Anterior cingulate cortex (tissue), 58 donors: ENCODE results near the gene MANEAL.
"Not testable (repeated sequence)": the region's sequence is repeated elsewhere in the genome, so short reads cannot be mapped to it uniquely, and the experiment has no call there.

Experiments
- DNase-seq, 58 donors: peaks; one replicate each; lab custom pipeline; 2025; lab: John Stamatoyannopoulos, UW

The MANEAL gene, protein sequence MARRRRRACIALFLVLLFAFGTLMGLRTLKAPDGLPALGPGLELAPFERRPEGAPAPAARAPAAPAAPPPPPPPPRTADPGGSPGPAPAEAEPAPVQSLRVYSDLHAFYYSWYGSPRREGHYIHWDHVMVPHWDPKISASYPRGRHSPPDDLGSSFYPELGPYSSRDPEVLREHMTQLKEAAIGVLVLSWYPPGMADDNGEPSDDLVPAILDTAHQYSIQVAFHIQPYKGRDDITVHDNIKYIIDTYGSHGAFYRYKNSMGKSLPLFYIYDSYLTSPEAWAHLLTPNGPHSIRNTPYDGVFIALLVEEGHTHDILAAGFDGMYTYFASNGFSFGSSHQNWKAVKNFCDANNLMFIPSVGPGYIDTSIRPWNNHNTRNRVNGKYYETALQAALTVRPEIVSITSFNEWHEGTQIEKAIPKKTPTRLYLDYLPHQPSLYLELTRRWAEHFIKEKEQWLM

DNA sequence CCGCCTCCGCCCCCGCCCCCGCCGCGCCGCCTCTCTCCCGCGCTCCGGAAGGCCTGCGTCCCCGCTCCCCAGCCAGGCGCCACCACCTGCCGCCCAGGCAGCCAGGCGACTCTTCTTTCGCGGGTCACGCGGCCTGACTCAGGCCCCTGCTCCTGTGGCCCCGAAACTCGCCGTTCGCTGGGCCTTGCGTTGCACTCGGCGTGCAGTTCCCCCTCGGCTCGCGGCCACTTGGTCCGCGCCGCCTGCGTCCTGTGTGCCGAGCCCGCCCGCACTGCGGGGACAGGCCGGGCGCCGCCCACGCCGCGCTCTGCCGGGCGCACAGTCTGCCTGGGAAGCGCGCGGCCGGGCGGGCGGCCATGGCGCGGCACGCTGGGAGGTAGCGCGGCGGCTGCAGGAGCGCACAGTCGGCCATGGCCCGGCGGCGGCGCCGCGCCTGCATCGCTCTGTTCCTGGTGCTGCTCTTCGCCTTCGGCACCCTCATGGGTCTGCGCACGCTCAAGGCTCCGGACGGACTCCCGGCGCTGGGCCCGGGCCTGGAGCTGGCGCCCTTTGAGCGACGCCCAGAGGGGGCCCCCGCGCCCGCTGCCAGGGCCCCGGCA is at the start of gene MANEAL:
Gene MANEAL (plus strand): TSS at position 75 of the 599 bp plus-strand sequence. CDS start 336 bp downstream, at position 411.
- peak in 35 of 58 donors; percentile 7 to 62 (median 31) for DNase-seq

DNA sequence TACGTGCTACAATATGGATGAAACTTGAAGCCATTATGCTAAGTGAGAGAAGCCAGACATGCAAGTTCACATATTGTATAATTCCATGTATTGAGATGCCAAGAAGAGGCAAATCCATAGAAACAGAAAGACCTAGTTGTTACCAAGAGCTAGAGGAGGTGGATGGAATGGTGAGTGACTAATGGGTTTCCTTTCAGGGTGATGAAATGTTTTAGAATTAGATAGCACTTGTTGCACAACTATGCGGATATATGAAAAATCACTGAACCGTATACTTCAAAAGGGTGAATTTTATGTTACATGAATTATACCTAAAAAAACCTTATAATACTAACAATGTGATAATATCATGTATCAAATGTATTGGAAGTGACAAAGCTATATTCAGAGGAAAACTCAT is 46.8 kb upstream of the MANEAL start:
- no peak for DNase-seq

GRCh38 chr1:37748565-37748964 is 45.1 kb upstream of the MANEAL start:
- DNase-seq: no peak

DNA sequence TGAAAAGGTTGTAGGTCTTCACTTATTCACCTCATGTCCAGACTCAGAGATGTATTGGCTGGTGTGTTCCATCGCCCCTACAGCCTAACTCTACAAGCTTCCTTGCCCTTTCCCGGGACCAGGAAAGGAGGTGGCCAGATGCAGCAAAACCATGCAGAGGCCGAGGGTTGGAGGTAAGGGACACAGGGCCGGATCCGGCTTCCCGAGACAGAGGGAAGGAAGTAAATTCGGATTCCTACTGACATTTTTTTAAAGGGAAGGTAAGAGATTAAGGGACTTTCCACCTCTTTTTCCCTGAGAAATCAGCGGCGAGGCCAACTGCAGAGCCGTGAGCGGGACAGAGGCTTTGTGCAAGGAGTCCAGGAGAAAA is 41.4 kb upstream of the MANEAL start:
- no peak for DNase-seq

- peak in 12 of 58 donors; percentile 11 to 43 (median 24) for DNase-seq
Observed at GRCh38 chr1:37752583-37753471, 40.8 kb upstream of the MANEAL start.

DNA sequence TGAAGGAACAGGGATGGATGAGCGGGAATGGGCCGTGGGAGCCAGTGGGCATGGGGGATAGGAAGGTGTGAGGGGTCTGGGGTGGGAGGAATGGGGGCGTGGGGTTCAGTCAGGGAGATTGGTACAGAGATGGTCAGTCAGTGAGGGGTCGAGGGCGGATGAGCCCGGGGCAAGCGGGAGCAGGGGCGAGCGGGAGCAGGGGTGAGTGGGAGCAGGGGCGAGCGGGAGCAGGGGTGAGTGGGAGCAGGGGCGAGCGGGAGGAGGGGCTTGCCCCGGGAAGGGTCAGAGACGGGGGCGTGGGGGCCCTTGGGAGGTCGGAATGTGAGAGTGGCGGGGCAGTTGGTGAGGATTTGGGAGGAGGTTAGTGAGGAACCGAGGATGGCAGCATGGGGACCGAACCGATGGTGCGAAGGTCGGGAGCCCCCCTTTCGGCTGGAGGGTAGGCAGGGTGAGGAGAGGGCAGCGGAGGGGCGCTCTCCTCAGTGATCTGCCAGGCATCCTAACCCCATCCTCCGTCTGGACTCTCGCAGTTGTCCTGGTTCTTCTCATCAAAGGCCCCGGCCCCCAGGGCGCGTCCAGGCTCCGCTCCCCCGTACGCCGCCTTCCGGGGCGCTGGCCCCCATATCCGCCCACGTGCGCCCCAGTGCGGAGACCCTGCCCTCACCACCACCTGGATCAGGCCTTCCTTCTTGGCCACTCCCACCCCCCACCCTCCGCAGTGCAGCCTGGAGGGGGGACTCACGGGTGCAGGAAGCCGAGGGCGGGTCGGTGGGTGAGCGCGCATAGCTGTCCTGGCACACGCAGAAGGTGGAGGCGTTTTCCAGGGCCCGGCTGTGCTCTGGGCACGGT is 40.0 kb upstream of the MANEAL start:
- DNase-seq: no peak

GRCh38 chr1:37755290-37755689 is 38.4 kb upstream of the MANEAL start:
- DNase-seq: peak in 5 of 58 donors; percentile 6 to 38 (median 17)

- DNase-seq: no peak
Observed at GRCh38 chr1:37755951-37756560, 37.6 kb upstream of the MANEAL start.

GRCh38 chr1:37759451-37759850 is 34.2 kb upstream of the MANEAL start:
- DNase-seq: no peak

DNA sequence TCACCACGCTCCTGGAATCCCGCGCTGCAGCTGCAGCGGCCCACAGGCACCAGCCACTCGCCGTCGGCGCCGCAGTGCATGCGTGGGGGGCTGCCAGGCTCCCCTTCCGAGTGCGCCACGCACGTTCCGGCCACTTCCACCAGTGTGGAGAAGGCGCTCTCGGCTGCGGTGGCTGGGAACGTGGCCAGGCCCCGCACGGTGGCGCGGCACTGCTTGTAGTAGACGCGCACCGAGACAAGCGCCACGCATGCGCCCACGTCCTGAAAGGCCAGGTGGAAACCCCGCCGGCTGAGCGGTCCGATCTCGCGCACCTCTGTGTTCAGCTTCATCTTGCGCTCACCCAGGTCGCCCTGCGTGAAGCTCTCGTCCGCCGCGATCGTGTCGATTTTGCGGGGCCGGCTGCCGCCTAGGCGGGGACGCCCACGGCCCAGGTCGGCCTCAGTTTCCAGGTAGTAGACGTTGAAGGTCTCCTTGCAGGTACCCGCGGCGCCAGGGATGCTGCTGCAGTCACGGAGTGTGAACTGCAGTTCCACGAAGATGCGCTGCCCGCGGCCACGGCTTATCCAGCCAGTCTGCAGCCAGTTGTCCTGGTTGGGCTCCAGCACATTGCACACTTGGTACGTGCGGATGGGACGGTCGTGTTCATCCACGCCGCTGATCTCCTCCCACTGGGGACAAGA is 32.1 kb upstream of the MANEAL start:
- DNase-seq: no peak

DNA sequence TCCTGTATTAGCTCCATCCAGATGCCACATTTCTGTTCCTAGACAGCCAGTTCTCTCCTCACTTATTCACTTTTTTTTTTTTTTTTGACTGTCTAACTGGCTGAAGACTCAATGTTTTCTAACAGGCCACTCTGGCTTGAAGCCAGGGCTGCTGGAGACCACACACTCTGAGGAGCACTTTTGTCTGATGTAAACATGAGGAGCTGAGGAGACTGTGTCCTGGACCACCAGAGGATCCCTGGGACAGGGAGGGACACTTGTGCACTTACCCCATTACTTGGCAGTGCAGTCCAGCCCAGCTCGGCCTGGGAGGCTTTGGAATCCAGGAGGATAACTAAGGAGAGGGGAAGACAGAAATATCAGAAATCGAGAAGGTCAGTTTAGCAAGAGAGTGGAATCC is 31.1 kb upstream of the MANEAL start:
- no peak for DNase-seq

GRCh38 chr1:37763791-37764413 is 29.7 kb upstream of the MANEAL start:
- peak in 2 of 58 donors; percentile 17 to 47 for DNase-seq

- peak in 18 of 58 donors; percentile 3 to 67 (median 37) for DNase-seq
Observed at GRCh38 chr1:37764414-37764825, 29.2 kb upstream of the MANEAL start.

- peak in 52 of 58 donors; percentile 13 to 89 (median 54) for DNase-seq
Observed at GRCh38 chr1:37764888-37765441, 28.7 kb upstream of the MANEAL start, which contains the start of gene EPHA10. EPHA10 (minus strand) TSS chr1:37765120; CDS start chr1:37765066, 54 bp downstream.

GRCh38 chr1:37765916-37766664 is 27.6 kb upstream of the MANEAL start:
- peak in 13 of 58 donors; percentile 4 to 42 (median 19) for DNase-seq

DNA sequence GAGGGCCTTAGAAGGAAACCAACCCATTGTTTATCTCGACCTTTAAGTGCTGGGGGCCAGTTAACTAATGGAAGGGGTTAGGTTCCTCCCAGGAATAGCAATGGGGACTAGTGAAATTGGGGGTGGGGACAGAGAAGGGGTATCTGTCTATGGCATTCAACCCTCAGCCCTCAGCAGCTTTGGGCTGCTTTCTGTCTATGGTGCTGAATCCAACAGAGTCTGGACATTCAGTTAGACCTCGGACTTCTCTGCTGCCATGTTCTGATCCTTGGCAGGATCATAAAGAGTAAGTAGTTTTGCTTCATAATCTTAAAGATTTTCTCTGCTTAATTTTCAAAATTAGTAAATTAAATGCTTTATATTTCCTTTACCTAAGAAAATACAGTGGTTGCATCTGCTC is 26.2 kb upstream of the MANEAL start:
- DNase-seq: no peak

GRCh38 chr1:37771440-37771839 is 22.2 kb upstream of the MANEAL start:
- not testable (repeated sequence) for DNase-seq
